Measurements from ENCODE around the gene IFI27L1.

IFI27L1 gene

GRCh38 chr14:94132285-94132887, 51.3 kb downstream of the IFI27L1 start:
- DNase-seq (ENCODE audit: low spot score), result peak; percentile 62

- no peak for DNase-seq (ENCODE audit: low spot score)
Measured at GRCh38 chr14:94135476-94135875, 54.4 kb downstream of the IFI27L1 start.

DNA sequence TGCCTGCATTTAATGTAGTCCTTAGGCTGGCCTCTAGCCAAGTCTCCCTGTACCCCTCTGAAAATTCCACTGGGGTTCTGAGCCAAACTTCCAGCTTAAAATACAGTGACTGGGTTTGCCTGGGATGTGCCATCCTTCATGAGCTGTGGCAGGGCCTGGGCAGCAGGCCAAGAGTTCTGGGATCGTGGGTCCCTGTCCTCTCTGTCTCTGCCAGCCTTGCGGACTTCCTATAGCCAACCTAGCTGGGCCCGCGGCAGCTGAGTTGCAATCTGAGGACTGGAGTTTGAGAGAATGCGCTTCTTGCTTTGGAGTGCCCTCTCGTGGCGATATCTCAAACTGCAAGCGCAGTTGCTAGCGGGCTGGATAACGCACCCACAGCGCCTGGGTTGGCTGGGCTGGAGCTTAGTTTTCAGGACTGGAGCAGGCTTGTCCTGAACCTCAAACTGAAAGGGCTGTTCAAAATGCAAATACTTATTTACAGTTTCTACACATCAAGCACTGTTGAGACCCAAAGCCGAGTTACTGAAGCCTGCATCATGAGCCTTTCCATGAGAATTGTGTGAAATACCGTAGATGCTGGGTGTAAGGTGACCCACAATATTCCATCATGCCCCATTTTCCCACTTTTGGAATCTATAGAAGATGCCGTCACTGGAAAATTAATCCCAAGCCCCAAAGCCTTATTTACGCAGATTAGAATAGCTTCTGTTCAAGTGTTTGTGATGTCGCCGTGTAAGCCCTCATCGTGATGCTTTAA, 55.6 kb downstream of the IFI27L1 start:
- DNase-seq (ENCODE audit: low spot score), result peak; percentile 89

DNA sequence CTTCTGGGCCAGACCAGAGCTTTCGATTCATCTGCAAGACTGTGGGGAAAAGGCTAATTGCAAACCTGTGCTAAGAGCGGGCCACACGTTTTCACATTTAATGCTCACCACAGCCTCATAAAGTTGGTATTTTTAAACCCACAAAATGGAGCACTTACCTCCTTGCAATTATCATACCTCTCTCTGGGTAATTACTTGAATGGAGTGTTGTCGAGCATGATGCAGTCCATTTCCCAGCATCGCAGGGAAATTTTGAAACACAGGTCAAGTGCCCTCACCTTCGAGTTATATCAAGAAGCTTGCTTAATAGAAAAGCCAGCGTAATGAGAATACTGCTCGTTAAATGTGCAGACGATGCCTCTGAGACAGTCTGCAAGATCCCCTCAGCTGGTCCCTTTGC, 57.1 kb downstream of the IFI27L1 start:
- no peak for DNase-seq (ENCODE audit: low spot score)

GRCh38 chr14:94139006-94139405, 57.9 kb downstream of the IFI27L1 start:
- no peak for DNase-seq (ENCODE audit: low spot score)

- no peak for DNase-seq (ENCODE audit: low spot score)
Measured at GRCh38 chr14:94139421-94139820, 58.3 kb downstream of the IFI27L1 start.

DNA sequence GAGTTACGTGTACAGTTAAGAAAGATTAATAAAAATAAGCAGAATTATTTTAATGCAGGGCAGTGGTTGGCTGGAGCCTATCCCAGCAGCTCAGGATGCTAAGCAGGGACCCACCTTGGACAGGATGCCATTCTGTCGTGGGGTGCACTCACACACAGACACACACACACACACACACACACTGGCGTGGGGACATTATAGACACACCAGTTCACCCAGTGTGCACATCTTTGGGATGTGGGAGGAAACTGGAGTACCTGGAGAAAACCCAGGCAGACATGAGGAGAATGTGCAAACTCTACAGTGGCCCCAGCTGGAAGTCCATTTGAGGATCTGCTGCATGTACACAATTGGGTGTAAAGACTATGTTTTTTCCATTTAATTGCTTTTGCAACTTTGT, 61.1 kb downstream of the IFI27L1 start:
- no peak for DNase-seq (ENCODE audit: low spot score)

GRCh38 chr14:94142836-94143235, 61.7 kb downstream of the IFI27L1 start:
- no peak for DNase-seq (ENCODE audit: low spot score)

GRCh38 chr14:94143239-94143638, 62.1 kb downstream of the IFI27L1 start:
- DNase-seq (ENCODE audit: low spot score), result no peak

DNA sequence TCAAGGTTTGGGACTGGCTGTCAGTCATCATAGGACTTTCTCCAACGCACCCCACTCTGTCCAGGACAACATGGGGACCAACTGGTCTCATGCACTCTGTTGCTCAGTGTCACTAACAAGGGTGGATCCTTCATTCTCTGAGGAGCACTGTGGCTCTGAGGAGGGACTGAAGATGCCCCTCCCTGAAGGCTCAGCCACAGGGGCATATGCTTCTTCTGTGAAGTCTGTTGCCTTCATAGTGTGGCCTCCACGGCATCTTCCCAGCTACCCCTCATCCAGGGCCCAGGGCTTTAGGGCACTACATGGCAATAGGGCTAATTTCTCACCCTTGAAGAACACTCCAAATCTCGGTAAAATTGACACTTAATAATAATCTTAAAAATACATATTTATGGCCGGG, 62.6 kb downstream of the IFI27L1 start:
- no peak for DNase-seq (ENCODE audit: low spot score)

GRCh38 chr14:94144765-94145164, 63.7 kb downstream of the IFI27L1 start:
- no peak for DNase-seq (ENCODE audit: low spot score)

DNA sequence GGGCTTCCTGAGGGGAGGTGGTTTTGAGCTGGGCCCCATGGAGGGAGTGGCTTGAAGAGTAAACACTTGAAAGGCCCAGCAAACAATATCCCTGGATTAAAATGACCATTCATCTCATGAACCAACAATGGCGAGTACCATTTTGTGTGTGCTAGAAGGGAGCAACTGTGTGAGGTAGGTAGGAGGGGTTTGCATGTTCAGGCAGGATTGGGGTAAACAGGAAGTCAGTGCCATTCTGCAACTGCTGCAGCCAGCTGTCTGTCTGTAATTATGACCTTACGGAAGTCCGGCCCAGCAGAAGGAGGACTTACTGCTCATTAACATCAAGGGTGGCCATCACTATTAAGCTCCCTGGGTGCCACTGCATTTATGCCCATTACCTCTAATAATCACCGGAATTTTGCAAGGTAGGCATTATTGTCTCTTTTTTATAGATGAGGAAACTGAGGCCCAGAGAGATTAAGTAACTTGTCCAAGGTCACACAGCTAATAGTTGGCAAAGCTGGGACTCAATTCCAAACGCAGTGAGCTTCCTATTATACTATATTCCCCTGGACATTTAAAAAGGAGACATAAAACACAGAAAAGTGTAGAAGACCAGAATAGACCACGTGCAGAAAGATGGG, 64.9 kb downstream of the IFI27L1 start:
- DNase-seq (ENCODE audit: low spot score), result no peak

All from ecto neural progenitor cell (in vitro differentiated cells).